Measurements from ENCODE around the gene BATF.

BATF gene

GRCh38 chr14:75511201-75511600, 11.1 kb upstream of the BATF start:
- no peak for TF ChIP-seq CTCF (conservative IDR thresholded peaks at IDR 0.05; ENCODE audit: low read depth)
- POLR2A ChIA-PET (ENCODE audit: low non-redundant PET) = no interaction called here
- CTCF ChIA-PET = interaction anchor here (0.5 kb wide), 1 partner anchor 149 kb away, joined by 3 read pairs; no protein-coding TSS in a partner anchor
- no peak overlapping the region for H3K27ac ChIP-seq
- no peak for DNase-seq (ENCODE audit: low spot score)

- no peak for TF ChIP-seq CTCF (conservative IDR thresholded peaks at IDR 0.05; ENCODE audit: low read depth)
- H3K27ac ChIP-seq = no peak overlapping the region
- CTCF ChIA-PET = no interaction called here
- POLR2A ChIA-PET (ENCODE audit: low non-redundant PET) = no interaction called here
- no peak for DNase-seq (ENCODE audit: low spot score)
Observed at GRCh38 chr14:75513911-75514672, 8.2 kb upstream of the BATF start.

GRCh38 chr14:75514673-75515628, 7.3 kb upstream of the BATF start:
- POLR2A ChIA-PET (ENCODE audit: low non-redundant PET) = no interaction called here
- CTCF ChIA-PET = no interaction called here
- DNase-seq (ENCODE audit: low spot score) = no peak

GRCh38 chr14:75515629-75515996, 6.7 kb upstream of the BATF start:
- DNase-seq (ENCODE audit: low spot score) = no peak
- CTCF ChIA-PET = no interaction called here
- no peak for TF ChIP-seq CTCF (conservative IDR thresholded peaks at IDR 0.05; ENCODE audit: low read depth)
- no peak overlapping the region for H3K27ac ChIP-seq
- POLR2A ChIA-PET (ENCODE audit: low non-redundant PET) = no interaction called here

More at GRCh38 chr14:75514673-75515628, 7.3 kb upstream of the BATF start:
- no peak for TF ChIP-seq CTCF (conservative IDR thresholded peaks at IDR 0.05; ENCODE audit: low read depth)
- no peak overlapping the region for H3K27ac ChIP-seq

GRCh38 chr14:75518625-75519024, 3.6 kb upstream of the BATF start:
- DNase-seq (ENCODE audit: low spot score) = no peak
- POLR2A ChIA-PET (ENCODE audit: low non-redundant PET) = no interaction called here
- H3K27ac ChIP-seq = no peak overlapping the region
- no peak for TF ChIP-seq CTCF (conservative IDR thresholded peaks at IDR 0.05; ENCODE audit: low read depth)
- CTCF ChIA-PET = no interaction called here

- POLR2A ChIA-PET (ENCODE audit: low non-redundant PET) = no interaction called here
- CTCF ChIA-PET = no interaction called here
- no peak overlapping the region for H3K27ac ChIP-seq
- TF ChIP-seq CTCF (conservative IDR thresholded peaks at IDR 0.05; ENCODE audit: low read depth) = no peak
- no peak for DNase-seq (ENCODE audit: low spot score)
Observed at GRCh38 chr14:75519394-75519793, 2.9 kb upstream of the BATF start.
